Measurements from ENCODE around the gene D2HGDH. TPM values are rescaled to one million over a fixed set of nuclear protein-coding genes. Genes with fewer than 3 reads are reported as not detected.
A peak's percentile ranks its signal among the peaks of the same experiment; 100 is the strongest.
"Not testable (repeated sequence)": the region's sequence is repeated elsewhere in the genome, so short reads cannot be mapped to it uniquely, and the experiment has no call there.

The D2HGDH gene
- total RNA-seq, 1 experiment from 2014 or later, result 46.3 TPM

- TF ChIP-seq EZH2 (IDR thresholded peaks at IDR 0.05), result no peak
- TF ChIP-seq FOSL1 (IDR thresholded peaks at IDR 0.05; ENCODE audit: low read depth), result peak; percentile 65
- peak; percentile 18; the same call in 1 of the 2 replicates for TF ChIP-seq JUND (IDR thresholded peaks at IDR 0.05)
- no peak for TF ChIP-seq ELF1 (IDR thresholded peaks at IDR 0.05; ENCODE audit: borderline replicate concordance, low read depth)
- TF ChIP-seq SIN3A (IDR thresholded peaks at IDR 0.05; ENCODE audit: low read depth), result no peak
- no peak for TF ChIP-seq MAX (IDR thresholded peaks at IDR 0.05)
- no peak for TF ChIP-seq EZH2phosphoT487 (IDR thresholded peaks at IDR 0.05; ENCODE audit: borderline replicate concordance)
- CTCF ChIA-PET, result no interaction called here
- POLR2A ChIA-PET, result no interaction called here
- Histone ChIP-seq H3K4me3 (replicated peaks in 1 of 2; ENCODE audit: low read depth in 1 of 2, low read length in 2 of 2) (no peak overlapping the region), H3K79me2 (ENCODE audit: insufficient read depth, low read length) (no peaks in the 10 kb centered on the region), H2AFZ (ENCODE audit: low read depth, low read length, poor library complexity, severe bottlenecking) (peak overlapping the region; percentile 60), H4K20me1 (ENCODE audit: insufficient read depth) (no peaks in the 10 kb centered on the region), H3K9me3 (ENCODE audit: control insufficient read depth in 1 of 2, insufficient read depth in 1 of 2, low read depth in 1 of 2, low read length in 2 of 2) (no peaks in the 10 kb centered on the region), H3K4me1 (ENCODE audit: control insufficient read depth in 1 of 2, insufficient read depth in 2 of 2, low read length in 2 of 2) (peaks cover 21 to 31% of the 10 kb centered on the region in 2 experiments), H3K27me3 (ENCODE audit: insufficient read depth, low read length) (no peaks in the 10 kb centered on the region), H3K4me2 (ENCODE audit: low read length) (peak overlapping the region; percentile 52), H3K9ac (ENCODE audit: low read length) (no peak overlapping the region), H3K36me3 (ENCODE audit: control insufficient read depth in 1 of 2, insufficient read depth in 2 of 2, low read length in 2 of 2) (no peaks in the 10 kb centered on the region), H3K9me2 (ENCODE audit: insufficient read depth) (no peaks in the 10 kb centered on the region), H3K27ac (ENCODE audit: low read depth, low read length) (no peak overlapping the region)
- ATAC-seq, result peak; percentile 78
- intact Hi-C loops (cut with micrococcal nuclease), result no loop called here
- DNase-seq (ENCODE audit: low read depth, low spot score), result peak; percentile 31
- RAD21 ChIA-PET (ENCODE audit: low non-redundant PET in 1 of 2, low total read pairs in 2 of 2, uncharacterized antibody in 2 of 2, unreplicated experiment in 2 of 2), result no interaction called here
- no TSS peak for BruUV-seq (replicated peaks)
Measured at GRCh38 chr2:241788572-241788971, 54.1 kb downstream of the D2HGDH start.

- ATAC-seq (peak; percentile 64), DNase-seq (ENCODE audit: low read depth, low spot score) (peak; percentile 10)
- intact Hi-C loops (cut with micrococcal nuclease); BruUV-seq (replicated peaks); H3K9ac ChIP-seq (ENCODE audit: low read length); H4K20me1 ChIP-seq (ENCODE audit: insufficient read depth); H3K79me2 ChIP-seq (ENCODE audit: insufficient read depth, low read length); H3K36me3 ChIP-seq (ENCODE audit: control insufficient read depth in 1 of 2, insufficient read depth in 2 of 2, low read length in 2 of 2); H3K4me3 ChIP-seq (replicated peaks in 1 of 2; ENCODE audit: low read depth in 1 of 2, low read length in 2 of 2); H3K9me2 ChIP-seq (ENCODE audit: insufficient read depth); H3K27me3 ChIP-seq (ENCODE audit: insufficient read depth, low read length); H2AFZ ChIP-seq (ENCODE audit: low read depth, low read length, poor library complexity, severe bottlenecking); RAD21 ChIA-PET (ENCODE audit: low non-redundant PET in 1 of 2, low total read pairs in 2 of 2, uncharacterized antibody in 2 of 2, unreplicated experiment in 2 of 2); POLR2A ChIA-PET; H3K9me3 ChIP-seq (ENCODE audit: control insufficient read depth in 1 of 2, insufficient read depth in 1 of 2, low read depth in 1 of 2, low read length in 2 of 2); H3K27ac ChIP-seq (ENCODE audit: low read depth, low read length); CTCF ChIA-PET: not testable (repeated sequence)
- 0 out of 2 replicates have a peak, but pooled peaks have one; percentile 50 for TF ChIP-seq FOSL1 (IDR thresholded peaks at IDR 0.05; ENCODE audit: low read depth)
- peaks cover 21 to 31% of the 10 kb centered on the region in 2 experiments for H3K4me1 ChIP-seq (ENCODE audit: control insufficient read depth in 1 of 2, insufficient read depth in 2 of 2, low read length in 2 of 2)
- peak overlapping the region; percentile 61 for H3K4me2 ChIP-seq (ENCODE audit: low read length)
Measured at GRCh38 chr2:241791385-241791784, 57.0 kb downstream of the D2HGDH start.
